Epithelial cell of alveolus of lung (primary cell): ENCODE measurements around the gene RIMKLA. TPM values are rescaled to one million over a fixed set of nuclear protein-coding genes. Genes with fewer than 3 reads are reported as not detected.

Experiments
- total RNA-seq: library from RNA; depleted of rRNA; stranded (reverse); fragments of >200 nt; gene quantifications from 2 replicates; pipeline ENCODE4 v1.2.1, GENCODE V29; 2015

The RIMKLA gene
- total RNA-seq, result 0.13 TPM in 1 of 2 replicates, not detected in the other

GRCh38 chr1:42380586-42381279, at the start of gene RIMKLA:
Gene RIMKLA (plus strand): TSS chr1:42380792. CDS start chr1:42380935, 143 bp downstream.

GRCh38 chr1:42335050-42335808, 45.4 kb upstream of the RIMKLA start, which contains the start of gene FOXJ3:
Gene FOXJ3 (minus strand): TSS chr1:42335235. CDS start chr1:42311093, 24,142 bp downstream.

GRCh38 chr1:42456010-42456753, 75.6 kb downstream of the RIMKLA start, which contains the start of the genes PPCS and ZMYND12:
Gene PPCS (plus strand): TSS chr1:42456543. CDS start chr1:42456566, 23 bp downstream.
Gene ZMYND12 (minus strand): TSS chr1:42456022. CDS start chr1:42455997, 25 bp downstream.

GRCh38 chr1:42462828-42463763, 82.5 kb downstream of the RIMKLA start, which contains the start of gene CCDC30:
Gene CCDC30 (plus strand): TSS chr1:42463286. CDS start chr1:42480552, 17,266 bp downstream.

Other genes starting within 250 kb of the RIMKLA start
- not detected in 2 replicates for gene GUCA2B, start 227.4 kb upstream of the RIMKLA start, total RNA-seq
- gene GUCA2A, start 216.0 kb upstream of the RIMKLA start, total RNA-seq, result not detected in 2 replicates
- gene FOXJ3, start 45.6 kb upstream of the RIMKLA start, total RNA-seq, result 18.6 and 25.5 TPM in 2 replicates
- 0.26 and 0.96 TPM in 2 replicates for gene ZMYND12, start 75.2 kb downstream of the RIMKLA start, total RNA-seq
- gene PPCS, start 75.8 kb downstream of the RIMKLA start, total RNA-seq, result 45.9 and 66.8 TPM in 2 replicates
- 0.13 and 0.96 TPM in 2 replicates for gene CCDC30, start 82.5 kb downstream of the RIMKLA start, total RNA-seq